Endothelial cell of umbilical vein (primary cell): ENCODE measurements around the gene STX4. TPM values are rescaled to one million over a fixed set of nuclear protein-coding genes. Genes with fewer than 3 reads are reported as not detected.

ENCODE experiments used
- BruUV-seq: library from RNA; stranded (reverse); fragments of 400-500 nt; replicated peaks from 2 replicates; lab custom pipeline; 2021; lab: Mats Ljungman, UMichigan
- CTCF ChIA-PET: fragments of 300-600, 350-600 bp; sonication (Branson Sonifier 250); formaldehyde crosslinking; loops from one replicate; lab custom pipeline; 2021; ENCODE audit warnings: antibody characterized with exemption, inconsistent platforms; lab: Charles Lee
- POLR2A ChIA-PET: fragments of 300-600, 350-600 bp; sonication (Branson Sonifier 250); formaldehyde crosslinking; loops from one replicate; lab custom pipeline; 2021; ENCODE audit warnings: antibody characterized with exemption, inconsistent platforms; lab: Charles Lee
- DNase-seq: peaks from one replicate; pipeline ENCODE4 v3.0.0-alpha.2; 2011; ENCODE audit warnings: low read depth, low spot score
- FAIRE-seq: peaks from 2 replicates; lab custom pipeline; 2011; peaks lifted over from hg19 to GRCh38; lab: Jason Lieb, UNC
- H2AFZ ChIP-seq: 2 replicates; pipeline ENCODE4 v1.6.0; 2012; ENCODE audit warnings: low read depth, low read length, control low read depth, inconsistent platforms
- H3K27ac ChIP-seq: 2 replicates; pipeline ENCODE4 v1.5.1; 2011; ENCODE audit warnings: low read depth, mild to moderate bottlenecking, control low read depth, low read length, moderate library complexity; ENCODE audit not compliant: insufficient read depth
- H3K27me3 ChIP-seq, 2 experiments: 2 replicates each; pipeline versions ENCODE4 v1.6.0 to v1.6.1; 2011; ENCODE audit warnings: low read length in 2 of 2, mixed read lengths in 1 of 2; ENCODE audit not compliant: control insufficient read depth in 2 of 2, insufficient read depth in 2 of 2
- H3K36me3 ChIP-seq, 2 experiments: 2 replicates in 1 of 2; 3 replicates in 1 of 2; pipeline ENCODE4 v1.5.1; 2011; ENCODE audit warnings: low read length in 2 of 2, mild to moderate bottlenecking in 1 of 2, moderate library complexity in 1 of 2; ENCODE audit not compliant: control insufficient read depth in 2 of 2, insufficient read depth in 2 of 2; ENCODE audit errors: extremely low read depth in 1 of 2
- H3K4me1 ChIP-seq: 3 replicates; pipeline ENCODE4 v1.5.1; 2011; ENCODE audit warnings: mild to moderate bottlenecking, low read length; ENCODE audit not compliant: control insufficient read depth, insufficient read depth; ENCODE audit errors: extremely low read depth
- H3K4me2 ChIP-seq: 2 replicates; pipeline ENCODE4 v1.6.1; 2011; ENCODE audit warnings: low read length, control low read depth, mixed read lengths; ENCODE audit not compliant: insufficient read depth
- H3K4me3 ChIP-seq, 3 experiments: fragments of 200-600 bp in 1 of 3; sonication (generic), shearing (Covaris generic) in 1 of 3; replicated peaks in 1 of 3; 2 replicates each; pipeline ENCODE4 v1.5.1; 2011 to 2016; ENCODE audit warnings: control low read depth in 3 of 3, low read length in 3 of 3, mild to moderate bottlenecking in 2 of 3, inconsistent platforms in 1 of 3, low read depth in 1 of 3, moderate library complexity in 1 of 3; ENCODE audit not compliant: insufficient read depth in 1 of 3
- H3K79me2 ChIP-seq: 2 replicates; pipeline ENCODE4 v1.6.0; 2012; ENCODE audit warnings: low read length, inconsistent platforms; ENCODE audit not compliant: control insufficient read depth, insufficient read depth
- H3K9ac ChIP-seq: replicated peaks from 2 replicates; pipeline ENCODE3; 2011; ENCODE audit warnings: low read length, control low read depth; ENCODE audit not compliant: insufficient read depth; ENCODE audit errors: extremely low read depth
- H3K9me1 ChIP-seq: replicated peaks from 3 replicates; pipeline ENCODE4 v1.6.0; 2011; ENCODE audit warnings: mild to moderate bottlenecking, low read length; ENCODE audit not compliant: control insufficient read depth, insufficient read depth; ENCODE audit errors: extremely low read depth
- H3K9me3 ChIP-seq: replicated peaks from 2 replicates; pipeline ENCODE4 v1.5.1; 2012; ENCODE audit warnings: low read length, inconsistent platforms; ENCODE audit not compliant: control insufficient read depth, insufficient read depth
- H4K20me1 ChIP-seq: replicated peaks from 2 replicates; pipeline ENCODE3; 2011; ENCODE audit warnings: mild to moderate bottlenecking, low read length; ENCODE audit not compliant: control insufficient read depth, insufficient read depth; ENCODE audit errors: extremely low read depth
- CTCF ChIP-seq, 2 donors: IDR thresholded peaks; 1 replicate in 1 of 2; 2 replicates in 1 of 2; pipeline ENCODE4 v1.5.1; 2011; ENCODE audit warnings: low read length in 2 of 2, mild to moderate bottlenecking in 2 of 2, moderate library complexity in 2 of 2, control low read depth in 1 of 2, inconsistent platforms in 1 of 2, low read depth in 1 of 2; ENCODE audit not compliant: insufficient read depth in 1 of 2; ENCODE audit errors: extremely low read depth in 1 of 2
- EZH2 ChIP-seq: IDR thresholded peaks from 2 replicates; pipeline ENCODE4 v1.6.1; 2012; ENCODE audit warnings: borderline replicate concordance, low read depth, mild to moderate bottlenecking, moderate library complexity, low read length, inconsistent platforms; ENCODE audit not compliant: severe bottlenecking
- FOS ChIP-seq: IDR thresholded peaks from 2 replicates; pipeline ENCODE4 v1.6.1; 2011; ENCODE audit warnings: mild to moderate bottlenecking, low read length, moderate library complexity, borderline replicate concordance; ENCODE audit not compliant: insufficient read depth
- GATA2 ChIP-seq: IDR thresholded peaks from 2 replicates; pipeline ENCODE4 v1.7.0; 2011; ENCODE audit warnings: low read depth, mild to moderate bottlenecking, moderate library complexity, mixed read lengths, low read length; ENCODE audit not compliant: insufficient read length, insufficient read depth
- JUN ChIP-seq: IDR thresholded peaks from 2 replicates; pipeline ENCODE4 v1.6.1; 2011; ENCODE audit warnings: borderline replicate concordance, low read depth; ENCODE audit not compliant: insufficient read length, insufficient read depth
- MAX ChIP-seq: IDR thresholded peaks from 2 replicates; pipeline ENCODE4 v1.6.1; 2011; ENCODE audit not compliant: insufficient read depth, insufficient read length
- MYC ChIP-seq: IDR thresholded peaks from one replicate; pipeline ENCODE4 v1.6.1; 2011; ENCODE audit warnings: mild to moderate bottlenecking, low read depth, low read length
- POLR2A ChIP-seq: IDR thresholded peaks from 2 replicates; pipeline ENCODE4 v1.6.1; 2012; ENCODE audit warnings: low read depth, mild to moderate bottlenecking, control low read depth, low read length
- POLR2AphosphoS5 ChIP-seq: IDR thresholded peaks from 2 replicates; pipeline ENCODE4 v1.6.1; 2012; ENCODE audit warnings: low read depth, mild to moderate bottlenecking, control low read depth, low read length, moderate library complexity; ENCODE audit not compliant: insufficient read depth
- dilution Hi-C: fragments of 300-500 bp; cut with MboI; formaldehyde crosslinking; loops from one replicate; pipeline ENCODE4 v1.15.0; 2019; ENCODE audit warnings: low sequenced_read_pairs; ENCODE audit not compliant: extremely low pct_ligation_motif_present
- intact Hi-C: fragments of 100-400 bp; cut with micrococcal nuclease; formaldehyde crosslinking; loops from one replicate; pipeline ENCODE4 v1.10.0; 2022
- polyA plus RNA-seq, 4 experiments: library from polyadenylated mRNA; depleted of rRNA in 3 of 4; stranded (reverse) in 3 of 4; unstranded in 1 of 4; fragments of >200 nt; gene quantifications; 2 replicates each; pipeline versions ENCODE4 v1.2.1 to v1.2.3, GENCODE V29; 2011 to 2012; ENCODE audit warnings: missing spikeins in 1 of 4
- total RNA-seq: library from RNA; stranded (reverse); gene quantifications from 2 replicates; pipeline ENCODE4 v1.2.3, GENCODE V29; 2021

STX4 gene
- total and polyA plus RNA-seq, 2 donors (not counting 3 experiments of a cell fraction or from before 2014, with no cell fraction given), result 49.5 to 65.2 TPM

- H3K27ac ChIP-seq, result no peak overlapping the region
Observed at GRCh38 chr16:31006086-31006385, 27.3 kb upstream of the STX4 start.

GRCh38 chr16:31006589-31006988 is 26.8 kb upstream of the STX4 start:
- Histone ChIP-seq H3K27ac (no peak overlapping the region), H3K9me3 (no peaks in the 10 kb centered on the region), H3K9me1 (no peaks in the 10 kb centered on the region), H4K20me1 (no peaks in the 10 kb centered on the region), H3K36me3 (no peaks in the 10 kb centered on the region), H3K79me2 (no peaks in the 10 kb centered on the region), H3K4me2 (no peak overlapping the region), H3K4me3 (no peak overlapping the region), H2AFZ (no peak overlapping the region), H3K9ac (no peak overlapping the region), H3K4me1 (no peaks in the 10 kb centered on the region), H3K27me3 (peaks cover 17 to 24% of the 10 kb centered on the region in 2 experiments)
- no peak for TF ChIP-seq MAX
- no peak for TF ChIP-seq EZH2
- TF ChIP-seq POLR2AphosphoS5, result no peak
- no peak for TF ChIP-seq MYC
- no peak for TF ChIP-seq FOS
- TF ChIP-seq POLR2A, result no peak
- no peak for TF ChIP-seq CTCF (IDR thresholded peaks at IDR 0.05; ENCODE audit: extremely low read depth in 1 of 2, insufficient read depth in 1 of 2, low read depth in 1 of 2, low read length in 2 of 2)
- no peak for TF ChIP-seq JUN
- TF ChIP-seq GATA2, result no peak
- intact Hi-C loops (no loop called here), dilution Hi-C loops (no loop called here)
- no TSS peak for BruUV-seq
- ChIA-PET CTCF (interaction anchor here (1.0 to 1.1 kb wide), 2 partner anchors 17 to 22 kb away, joined by 3 to 5 read pairs; partner anchors contain the start of gene HSD3B7), POLR2A (no interaction called here)
- FAIRE-seq (no peak), DNase-seq (no peak)

More at GRCh38 chr16:31006086-31006385, 27.3 kb upstream of the STX4 start:
- ChIA-PET POLR2A (no interaction called here), CTCF (no interaction called here)
- BruUV-seq, result no TSS peak
- Histone ChIP-seq H2AFZ (no peak overlapping the region), H3K4me2 (no peak overlapping the region), H3K9me1 (no peaks in the 10 kb centered on the region), H3K9ac (no peak overlapping the region), H3K79me2 (no peaks in the 10 kb centered on the region), H3K4me3 (no peak overlapping the region), H3K9me3 (no peaks in the 10 kb centered on the region), H3K4me1 (no peaks in the 10 kb centered on the region), H3K36me3 (no peaks in the 10 kb centered on the region), H4K20me1 (no peaks in the 10 kb centered on the region), H3K27me3 (peaks cover 12 to 19% of the 10 kb centered on the region in 2 experiments)
- TF ChIP-seq JUN, result no peak
- no peak for TF ChIP-seq GATA2
- intact Hi-C loops, result no loop called here
- no peak for FAIRE-seq
- DNase-seq, result no peak
- dilution Hi-C loops, result no loop called here
